Right atrium auricular region (tissue), 2 donors: ENCODE measurements around the gene PACS1. TPM values are rescaled to one million over a fixed set of nuclear protein-coding genes. Genes with fewer than 3 reads are reported as not detected.

Experiments
- DNase-seq: peaks from one replicate; pipeline ENCODE4 v3.0.0-alpha.2; 2019; ENCODE audit warnings: low spot score
- H3K27ac ChIP-seq, 2 donors: fragments of 200-600 bp; sonication (generic); 1 replicate in 1 of 2; 2 replicates in 1 of 2; pipeline ENCODE4 v1.5.1; 2016 to 2019
- H3K27me3 ChIP-seq, 2 donors: fragments of 200-600 bp; sonication (generic); one replicate each; pipeline versions ENCODE4 v1.5.1 to v1.6.0; 2017 to 2019
- H3K36me3 ChIP-seq: fragments of 200-600 bp; sonication (generic); one replicate; pipeline ENCODE4 v1.5.1; 2016
- H3K4me1 ChIP-seq, 2 donors: fragments of 200-600 bp; sonication (generic); one replicate each; pipeline versions ENCODE4 v1.5.1 to v1.6.0; 2017 to 2019
- H3K4me3 ChIP-seq, 2 donors: fragments of 200-600 bp; sonication (generic); 1 replicate in 1 of 2; 2 replicates in 1 of 2; pipeline ENCODE4 v1.5.1; 2017 to 2019; ENCODE audit warnings: mild to moderate bottlenecking in 1 of 2, moderate library complexity in 1 of 2
- H3K9me3 ChIP-seq, 2 donors: fragments of 200-600 bp; sonication (generic); one replicate each; pipeline ENCODE4 v1.5.1; 2019
- total RNA-seq, 2 donors: library from RNA; depleted of rRNA; stranded (reverse); fragments of >200 nt; gene quantifications; one replicate each; pipeline ENCODE4 v1.1.0, GENCODE V29; 2016
- TF ChIP-seq, protein P1 (sequence below), 2 donors: fragments of 200-600 bp; sonication (generic); IDR thresholded peaks; one replicate each; pipeline ENCODE4 v1.5.1; 2019; ENCODE audit warnings: antibody characterized with exemption in 2 of 2

The PACS1 gene
- total RNA-seq, 2 donors from 2014 or later = 47.7 to 88.9 TPM

DNA sequence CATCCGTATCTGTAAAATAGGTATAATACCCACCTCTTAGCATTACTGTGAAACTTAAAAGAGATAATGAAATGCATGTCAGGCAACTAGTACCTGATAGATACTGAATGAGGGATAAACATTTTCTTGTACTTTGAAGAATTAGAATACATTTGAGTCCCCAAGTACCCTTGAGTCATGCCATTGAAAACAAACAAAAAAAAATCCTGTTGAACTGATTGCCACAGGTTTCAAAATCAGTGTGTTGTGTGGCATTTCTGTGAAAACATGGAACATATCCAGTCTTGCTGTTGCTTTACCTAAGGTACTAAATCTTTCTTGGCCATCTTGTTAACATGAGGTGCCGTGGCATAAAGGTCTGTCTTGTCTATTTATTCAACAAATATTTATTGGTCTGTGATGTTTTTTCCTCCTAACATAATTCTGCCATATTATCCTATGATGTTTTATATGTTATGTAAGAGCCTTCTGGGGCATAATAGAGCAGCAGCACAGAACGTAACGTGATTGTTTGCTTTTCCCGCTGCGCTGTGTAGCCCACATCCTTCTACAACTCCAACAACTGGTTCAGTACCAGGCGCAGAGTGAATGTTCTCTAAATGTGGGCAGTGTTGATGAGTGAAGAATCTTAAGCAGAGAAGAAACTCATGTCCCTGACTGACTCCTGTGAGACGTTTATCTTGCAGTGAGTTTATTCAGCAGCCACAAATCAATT, 119.1 kb downstream of the PACS1 start:
- H3K27me3 ChIP-seq = no peaks in the 10 kb centered on the region
- H3K4me1 ChIP-seq = peaks cover 0 to 18% of the 10 kb centered on the region in 2 donors
- no peaks in the 10 kb centered on the region for H3K9me3 ChIP-seq
- no peak for DNase-seq
- TF ChIP-seq, protein P1, sequence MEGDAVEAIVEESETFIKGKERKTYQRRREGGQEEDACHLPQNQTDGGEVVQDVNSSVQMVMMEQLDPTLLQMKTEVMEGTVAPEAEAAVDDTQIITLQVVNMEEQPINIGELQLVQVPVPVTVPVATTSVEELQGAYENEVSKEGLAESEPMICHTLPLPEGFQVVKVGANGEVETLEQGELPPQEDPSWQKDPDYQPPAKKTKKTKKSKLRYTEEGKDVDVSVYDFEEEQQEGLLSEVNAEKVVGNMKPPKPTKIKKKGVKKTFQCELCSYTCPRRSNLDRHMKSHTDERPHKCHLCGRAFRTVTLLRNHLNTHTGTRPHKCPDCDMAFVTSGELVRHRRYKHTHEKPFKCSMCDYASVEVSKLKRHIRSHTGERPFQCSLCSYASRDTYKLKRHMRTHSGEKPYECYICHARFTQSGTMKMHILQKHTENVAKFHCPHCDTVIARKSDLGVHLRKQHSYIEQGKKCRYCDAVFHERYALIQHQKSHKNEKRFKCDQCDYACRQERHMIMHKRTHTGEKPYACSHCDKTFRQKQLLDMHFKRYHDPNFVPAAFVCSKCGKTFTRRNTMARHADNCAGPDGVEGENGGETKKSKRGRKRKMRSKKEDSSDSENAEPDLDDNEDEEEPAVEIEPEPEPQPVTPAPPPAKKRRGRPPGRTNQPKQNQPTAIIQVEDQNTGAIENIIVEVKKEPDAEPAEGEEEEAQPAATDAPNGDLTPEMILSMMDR (IDR thresholded peaks at IDR 0.05) = no peak
- H3K36me3 ChIP-seq = peaks cover 9% of the 10 kb centered on the region
- H3K27ac ChIP-seq = no peak overlapping the region
- no peak overlapping the region for H3K4me3 ChIP-seq

DNA sequence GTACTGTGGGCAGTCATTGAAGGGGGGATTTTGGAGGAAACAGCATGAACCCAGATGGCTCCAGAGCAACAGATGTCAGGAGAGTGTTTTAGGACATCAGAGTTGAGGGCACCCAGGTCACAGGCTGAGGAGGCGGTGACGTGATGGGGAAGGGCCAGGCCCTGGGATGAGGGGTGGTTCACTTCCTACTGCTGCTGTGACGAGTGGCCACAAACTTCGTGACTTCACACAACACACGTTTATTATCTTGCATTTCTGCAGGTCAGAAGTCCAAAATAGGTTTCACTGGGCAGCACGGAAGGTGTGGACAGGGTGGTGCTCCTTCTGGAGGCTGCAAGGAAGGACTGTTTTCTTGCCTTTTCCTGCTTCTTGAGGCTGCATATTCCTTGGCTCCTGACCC, 120.7 kb downstream of the PACS1 start:
- H3K9me3 ChIP-seq = no peaks in the 10 kb centered on the region
- H3K4me3 ChIP-seq = no peak overlapping the region
- no peak for DNase-seq
- no peak overlapping the region for H3K27ac ChIP-seq
- TF ChIP-seq, protein P1 (IDR thresholded peaks at IDR 0.05) = no peak
- peaks cover 0 to 18% of the 10 kb centered on the region in 2 donors for H3K4me1 ChIP-seq
- peaks cover 17% of the 10 kb centered on the region for H3K36me3 ChIP-seq
- no peaks in the 10 kb centered on the region for H3K27me3 ChIP-seq

DNA sequence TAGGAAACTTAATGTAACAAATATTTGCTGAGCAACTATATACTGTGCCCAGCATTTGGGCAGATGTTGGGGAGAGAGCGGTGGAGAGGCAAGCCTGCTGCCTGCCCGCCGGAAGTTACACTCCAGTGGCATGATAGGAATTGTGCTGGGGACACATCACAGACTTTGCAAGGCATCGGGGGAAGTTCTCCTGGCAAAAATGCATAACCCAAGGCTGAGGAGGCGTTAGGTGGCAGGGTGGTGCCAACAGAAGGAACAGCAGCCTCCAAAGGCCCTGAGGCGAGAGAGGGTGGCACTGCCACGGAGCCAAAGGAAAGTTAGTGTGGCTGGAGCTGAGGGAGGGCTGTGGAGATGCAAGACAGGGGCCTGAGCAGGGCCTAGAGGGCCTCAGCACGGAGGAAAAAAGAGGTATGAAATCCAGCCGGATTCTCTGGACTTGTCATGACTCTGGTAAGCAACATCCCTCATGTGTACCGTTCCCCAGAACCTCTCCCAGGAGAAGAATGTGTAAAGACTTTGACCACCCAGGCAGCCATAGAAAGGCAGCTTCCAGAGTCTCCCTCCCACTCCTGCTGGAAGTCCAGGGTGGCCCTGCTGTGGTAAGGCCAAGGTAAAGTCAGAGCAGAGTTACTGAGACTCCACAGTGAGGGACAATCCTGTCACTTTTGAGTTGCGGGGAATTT, 122.2 kb downstream of the PACS1 start:
- Histone ChIP-seq H3K27me3 (no peaks in the 10 kb centered on the region), H3K36me3 (peaks cover 17% of the 10 kb centered on the region), H3K27ac (peak overlapping the region in 1 of 2 donors; percentile 46), H3K4me3 (no peak overlapping the region), H3K4me1 (peaks cover 0 to 18% of the 10 kb centered on the region in 2 donors), H3K9me3 (no peaks in the 10 kb centered on the region)
- TF ChIP-seq, protein P1 (IDR thresholded peaks at IDR 0.05) = no peak
- DNase-seq = no peak

DNA sequence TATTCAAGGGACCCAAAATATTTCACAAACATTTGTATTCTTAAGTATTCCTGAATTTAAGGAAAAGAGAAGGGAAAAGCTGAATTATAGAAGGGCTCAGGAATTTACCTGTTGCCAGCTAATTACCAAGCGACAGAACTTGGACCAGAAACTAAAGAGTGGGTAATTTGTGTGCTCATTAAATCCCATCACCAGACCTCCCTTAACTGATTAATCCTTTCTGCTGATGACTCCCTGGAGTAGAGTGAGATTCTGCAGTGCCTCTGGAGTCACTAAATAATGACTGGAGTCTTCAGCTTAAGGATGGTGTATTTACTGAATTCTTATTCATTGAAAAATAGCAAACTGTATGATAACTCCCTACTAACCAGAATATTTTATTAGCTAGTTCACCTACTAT, 124.3 kb downstream of the PACS1 start:
- Histone ChIP-seq H3K27ac (no peak overlapping the region), H3K4me1 (peaks cover 0 to 18% of the 10 kb centered on the region in 2 donors), H3K9me3 (no peaks in the 10 kb centered on the region), H3K36me3 (peaks cover 25% of the 10 kb centered on the region), H3K27me3 (no peaks in the 10 kb centered on the region), H3K4me3 (no peak overlapping the region)
- DNase-seq = no peak
- TF ChIP-seq, protein P1 (IDR thresholded peaks at IDR 0.05) = no peak

DNA sequence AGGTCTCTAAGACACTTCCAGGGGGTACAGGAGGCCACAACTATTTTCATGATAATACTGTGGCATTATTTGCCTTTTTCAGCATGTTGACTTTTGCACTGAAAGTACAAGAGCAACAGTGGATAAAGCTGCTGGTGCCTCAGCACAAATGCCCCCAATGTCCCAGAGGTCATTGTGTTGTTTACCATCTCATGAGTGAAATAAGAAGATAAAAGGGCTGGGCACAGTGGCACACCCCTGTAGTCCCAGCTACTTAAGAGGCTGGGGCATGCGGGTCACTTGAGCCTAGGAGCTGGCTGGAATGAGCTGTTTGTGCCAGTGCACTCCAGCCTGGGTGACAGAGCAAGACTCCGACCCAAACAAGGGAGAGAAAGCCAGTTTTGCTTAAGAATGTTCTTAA, 125.8 kb downstream of the PACS1 start:
- Histone ChIP-seq H3K9me3 (peaks cover 0 to 1% of the 10 kb centered on the region in 2 donors), H3K4me1 (peaks cover 0 to 18% of the 10 kb centered on the region in 2 donors), H3K27ac (no peak overlapping the region), H3K27me3 (no peaks in the 10 kb centered on the region), H3K4me3 (no peak overlapping the region), H3K36me3 (peaks cover 25% of the 10 kb centered on the region)
- TF ChIP-seq, protein P1 (IDR thresholded peaks at IDR 0.05) = no peak
- DNase-seq = no peak
